GM18511 (cell line): Measurements from ENCODE around the gene RNF6.
"Not testable (repeated sequence)": the region's sequence is repeated elsewhere in the genome, so short reads cannot be mapped to it uniquely, and the experiment has no call there.

Experiments used
- ATAC-seq: cut with Tn5 transposase; IDR thresholded peaks from one replicate; pipeline ENCODE4 v1.9.1; 2021; ENCODE audit warnings: mild to moderate bottlenecking, moderate library complexity; ENCODE audit not compliant: unreplicated experiment

RNF6 gene

GRCh38 chr13:26221721-26222519 is at the start of gene RNF6:
Gene RNF6 (minus strand): TSS chr13:26222314. CDS start chr13:26219649, 2,665 bp downstream.
- ATAC-seq, result peak; percentile 98

- no peak for ATAC-seq
Measured at GRCh38 chr13:26270707-26271106, 48.6 kb upstream of the RNF6 start.

GRCh38 chr13:26266311-26266710 is 44.2 kb upstream of the RNF6 start:
- ATAC-seq, result no peak

- no peak for ATAC-seq
Measured at GRCh38 chr13:26262156-26262555, 40.0 kb upstream of the RNF6 start.

GRCh38 chr13:26259634-26260033 is 37.5 kb upstream of the RNF6 start:
- no peak for ATAC-seq

GRCh38 chr13:26257049-26257448 is 34.9 kb upstream of the RNF6 start:
- no peak for ATAC-seq

- no peak for ATAC-seq
Measured at GRCh38 chr13:26255691-26256277, 33.7 kb upstream of the RNF6 start.

GRCh38 chr13:26255115-26255514 is 33.0 kb upstream of the RNF6 start:
- no peak for ATAC-seq

- ATAC-seq, result peak; percentile 44
Measured at GRCh38 chr13:26254583-26255111, 32.5 kb upstream of the RNF6 start.

- ATAC-seq, result peak; percentile 86
Measured at GRCh38 chr13:26253787-26254582, 31.9 kb upstream of the RNF6 start, which contains the start of gene CDK8. Gene CDK8 (plus strand): TSS chr13:26254129. CDS start chr13:26254642, 513 bp downstream.

- no peak for ATAC-seq
Measured at GRCh38 chr13:26253262-26253786, 31.2 kb upstream of the RNF6 start.

- not testable (repeated sequence) for ATAC-seq
Measured at GRCh38 chr13:26252006-26252405, 29.9 kb upstream of the RNF6 start.

- no peak for ATAC-seq
Measured at GRCh38 chr13:26249551-26249950, 27.4 kb upstream of the RNF6 start.

GRCh38 chr13:26247608-26248007 is 25.5 kb upstream of the RNF6 start:
- ATAC-seq, result no peak

GRCh38 chr13:26247011-26247410 is 24.9 kb upstream of the RNF6 start:
- ATAC-seq, result no peak

GRCh38 chr13:26246154-26246553 is 24.0 kb upstream of the RNF6 start:
- ATAC-seq, result no peak

- ATAC-seq, result no peak
Measured at GRCh38 chr13:26236296-26236695, 14.2 kb upstream of the RNF6 start.

GRCh38 chr13:26230703-26231102 is 8.6 kb upstream of the RNF6 start:
- ATAC-seq, result no peak

- ATAC-seq, result no peak
Measured at GRCh38 chr13:26229080-26229615, 7.0 kb upstream of the RNF6 start.

- no peak for ATAC-seq
Measured at GRCh38 chr13:26228096-26228495, 6.0 kb upstream of the RNF6 start.
